ENCODE results near the gene PIK3IP1. TPM values are rescaled to one million over a fixed set of nuclear protein-coding genes. Genes with fewer than 3 reads are reported as not detected.

The PIK3IP1 gene
- total and polyA plus RNA-seq, 2 donors from 2014 or later, result 21.4 to 42.7 TPM

DNA sequence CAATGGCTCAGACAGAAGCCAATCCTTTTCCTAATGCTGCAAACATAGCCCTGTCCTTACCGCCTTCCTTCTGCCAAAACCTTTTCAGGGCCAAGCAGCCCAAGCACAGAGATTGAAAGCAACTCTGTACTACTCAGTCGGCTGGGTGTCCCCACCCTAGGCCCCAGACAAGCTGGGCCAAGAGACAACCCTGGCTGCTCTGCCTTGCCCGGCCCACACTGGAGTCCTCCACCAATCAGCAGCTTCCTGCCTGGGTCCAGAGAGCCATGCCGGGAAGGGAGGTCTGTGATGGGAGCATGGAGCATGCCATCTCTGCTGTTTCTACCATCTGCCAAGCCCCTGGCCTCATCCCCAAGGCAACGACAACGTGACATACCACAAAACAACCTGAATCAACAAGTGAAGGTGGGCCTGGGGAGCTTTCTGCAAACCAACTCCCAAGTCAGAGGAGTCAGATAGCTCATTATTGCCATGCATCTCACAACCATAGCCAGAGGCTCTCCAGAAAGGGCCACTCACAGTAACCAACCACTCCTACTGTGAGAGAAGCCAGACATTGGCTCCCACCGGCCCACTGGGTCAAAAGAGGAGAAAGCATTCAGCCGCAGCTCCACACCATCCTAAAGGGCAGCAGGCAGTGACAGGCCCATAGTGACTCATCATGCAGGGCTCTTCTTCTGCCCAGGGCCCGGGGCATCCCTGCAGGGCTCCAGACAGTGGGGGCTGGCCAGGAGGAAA lies 35.7 kb upstream of the PIK3IP1 start:
- no peak overlapping the region for H3K4me3 ChIP-seq (ENCODE audit: low read length in 3 of 3)
- no peaks in the 10 kb centered on the region for H3K27me3 ChIP-seq (ENCODE audit: control insufficient read depth, insufficient read depth, low read length)
- no peak overlapping the region for H3K9ac ChIP-seq (ENCODE audit: low read length in 3 of 3)
- DNase-seq, result peak in 1 of 5 donors; percentile 18
- no peak overlapping the region for H3K27ac ChIP-seq (ENCODE audit: low read depth in 2 of 2, low read length in 2 of 2)
- peaks cover 0 to under 1% (median 0%) of the 10 kb centered on the region in 3 donors for H3K4me1 ChIP-seq (ENCODE audit: control insufficient read depth in 2 of 3, insufficient read depth in 2 of 3, low read depth in 1 of 3, low read length in 3 of 3)
- no peak for FAIRE-seq
- H3K36me3 ChIP-seq (ENCODE audit: control insufficient read depth in 2 of 3, insufficient read depth in 3 of 3, low read length in 3 of 3), result peaks cover 0 to 59% (median 19%) of the 10 kb centered on the region in 3 donors
- H3K9me3 ChIP-seq (ENCODE audit: control insufficient read depth in 2 of 3, insufficient read depth in 1 of 3, low read length in 3 of 3), result no peaks in the 10 kb centered on the region
- TF ChIP-seq, protein P1, sequence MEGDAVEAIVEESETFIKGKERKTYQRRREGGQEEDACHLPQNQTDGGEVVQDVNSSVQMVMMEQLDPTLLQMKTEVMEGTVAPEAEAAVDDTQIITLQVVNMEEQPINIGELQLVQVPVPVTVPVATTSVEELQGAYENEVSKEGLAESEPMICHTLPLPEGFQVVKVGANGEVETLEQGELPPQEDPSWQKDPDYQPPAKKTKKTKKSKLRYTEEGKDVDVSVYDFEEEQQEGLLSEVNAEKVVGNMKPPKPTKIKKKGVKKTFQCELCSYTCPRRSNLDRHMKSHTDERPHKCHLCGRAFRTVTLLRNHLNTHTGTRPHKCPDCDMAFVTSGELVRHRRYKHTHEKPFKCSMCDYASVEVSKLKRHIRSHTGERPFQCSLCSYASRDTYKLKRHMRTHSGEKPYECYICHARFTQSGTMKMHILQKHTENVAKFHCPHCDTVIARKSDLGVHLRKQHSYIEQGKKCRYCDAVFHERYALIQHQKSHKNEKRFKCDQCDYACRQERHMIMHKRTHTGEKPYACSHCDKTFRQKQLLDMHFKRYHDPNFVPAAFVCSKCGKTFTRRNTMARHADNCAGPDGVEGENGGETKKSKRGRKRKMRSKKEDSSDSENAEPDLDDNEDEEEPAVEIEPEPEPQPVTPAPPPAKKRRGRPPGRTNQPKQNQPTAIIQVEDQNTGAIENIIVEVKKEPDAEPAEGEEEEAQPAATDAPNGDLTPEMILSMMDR (IDR thresholded peaks at IDR 0.05; ENCODE audit: borderline replicate concordance, extremely low read depth, insufficient read depth), result no peak
- intact Hi-C loops (cut with DNase I), result no loop called here

DNA sequence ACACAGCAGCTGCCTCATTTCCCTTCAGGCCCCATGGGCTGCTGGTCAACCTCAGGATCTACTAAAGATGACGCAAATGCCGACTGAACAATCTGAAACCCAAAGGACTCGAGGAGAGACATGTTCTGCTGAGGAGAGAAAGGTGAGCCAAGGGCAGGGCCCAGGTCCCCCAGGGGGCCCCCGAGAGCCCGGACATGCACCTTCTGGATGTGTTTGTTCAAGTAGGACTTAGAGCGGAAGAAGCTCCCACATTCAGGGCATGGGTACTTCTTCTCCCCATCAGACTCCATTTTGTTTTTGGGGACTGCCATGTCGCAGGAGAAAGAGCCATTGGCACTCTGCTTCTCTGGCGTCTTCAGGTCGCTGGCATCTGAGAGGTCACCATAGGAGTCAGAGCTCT lies 34.6 kb upstream of the PIK3IP1 start:
- intact Hi-C loops (cut with DNase I), result no loop called here
- H3K36me3 ChIP-seq (ENCODE audit: control insufficient read depth in 2 of 3, insufficient read depth in 3 of 3, low read length in 3 of 3), result peaks cover 0 to 48% (median 11%) of the 10 kb centered on the region in 3 donors
- no peaks in the 10 kb centered on the region for H3K27me3 ChIP-seq (ENCODE audit: control insufficient read depth, insufficient read depth, low read length)
- no peak overlapping the region for H3K27ac ChIP-seq (ENCODE audit: low read depth in 2 of 2, low read length in 2 of 2)
- no peak overlapping the region for H3K4me3 ChIP-seq (ENCODE audit: low read length in 3 of 3)
- no peak for FAIRE-seq
- TF ChIP-seq, protein P1 (IDR thresholded peaks at IDR 0.05; ENCODE audit: borderline replicate concordance, extremely low read depth, insufficient read depth), result no peak
- DNase-seq, result no peak
- H3K4me1 ChIP-seq (ENCODE audit: control insufficient read depth in 2 of 3, insufficient read depth in 2 of 3, low read depth in 1 of 3, low read length in 3 of 3), result peaks cover 0 to 3% (median 0%) of the 10 kb centered on the region in 3 donors
- no peak overlapping the region for H3K9ac ChIP-seq (ENCODE audit: low read length in 3 of 3)
- H3K9me3 ChIP-seq (ENCODE audit: control insufficient read depth in 2 of 3, insufficient read depth in 1 of 3, low read length in 3 of 3), result no peaks in the 10 kb centered on the region

DNA sequence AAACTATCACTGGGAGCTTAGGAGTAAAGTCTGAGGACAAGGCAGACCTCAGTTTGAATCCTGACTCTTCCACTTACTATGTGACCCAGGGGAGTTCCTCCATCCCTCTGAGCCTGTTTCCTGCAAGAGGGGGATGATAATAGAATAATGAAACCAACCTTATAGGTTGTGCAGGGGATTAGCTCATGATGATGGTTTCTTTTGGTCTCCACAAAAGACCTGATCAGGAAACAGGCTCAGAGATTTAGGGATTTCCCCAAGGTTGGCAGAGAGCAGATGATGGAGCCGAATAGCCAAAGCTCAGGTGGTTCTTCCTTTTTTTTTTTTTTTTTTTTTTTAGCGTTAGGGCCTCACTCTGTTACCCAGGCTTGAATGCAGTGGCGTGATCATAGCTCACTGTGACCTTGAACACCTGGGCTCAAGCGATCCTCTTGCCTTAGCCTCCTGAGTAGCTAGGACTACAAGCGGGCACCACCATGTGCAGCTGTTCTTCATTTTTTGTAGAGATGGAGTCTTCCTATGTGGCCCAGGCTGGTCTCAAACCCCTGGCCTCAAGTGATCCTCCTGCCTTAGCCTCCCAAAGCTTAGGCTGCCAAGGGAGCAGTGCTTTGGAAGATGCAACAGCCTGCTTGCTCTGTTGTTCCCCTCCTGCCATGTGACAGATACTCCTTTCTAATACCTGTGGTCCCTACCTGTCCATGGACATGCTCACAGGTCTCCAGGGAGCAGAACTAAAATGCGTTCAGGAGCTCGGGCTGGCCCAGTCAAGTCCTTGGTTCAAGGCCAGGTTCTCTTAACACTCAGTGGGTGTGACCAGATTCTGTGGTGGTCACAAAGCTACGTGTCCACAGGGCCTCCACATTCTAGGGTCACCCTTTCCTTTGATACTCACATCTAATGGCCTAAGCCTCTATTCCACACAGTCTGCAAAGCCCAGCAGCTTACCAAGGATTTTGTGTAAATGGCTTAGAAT lies 31.6 kb upstream of the PIK3IP1 start:
- Histone ChIP-seq H3K27me3 (ENCODE audit: control insufficient read depth, insufficient read depth, low read length) (no peaks in the 10 kb centered on the region), H3K9ac (ENCODE audit: low read length in 3 of 3) (no peak overlapping the region), H3K9me3 (ENCODE audit: control insufficient read depth in 2 of 3, insufficient read depth in 1 of 3, low read length in 3 of 3) (no peaks in the 10 kb centered on the region), H3K4me1 (ENCODE audit: control insufficient read depth in 2 of 3, insufficient read depth in 2 of 3, low read depth in 1 of 3, low read length in 3 of 3) (peaks cover 0 to 3% (median 0%) of the 10 kb centered on the region in 3 donors), H3K4me3 (ENCODE audit: low read length in 3 of 3) (no peak overlapping the region), H3K36me3 (ENCODE audit: control insufficient read depth in 2 of 3, insufficient read depth in 3 of 3, low read length in 3 of 3) (peaks cover 0 to 26% (median 8%) of the 10 kb centered on the region in 3 donors), H3K27ac (ENCODE audit: low read depth in 2 of 2, low read length in 2 of 2) (no peak overlapping the region)
- no peak for FAIRE-seq
- DNase-seq, result no peak
- intact Hi-C loops (cut with DNase I), result no loop called here
- TF ChIP-seq, protein P1 (IDR thresholded peaks at IDR 0.05; ENCODE audit: borderline replicate concordance, extremely low read depth, insufficient read depth), result no peak
